NCI-H774 (cell line): Measurements from ENCODE around the gene CADM2.
"Not testable (repeated sequence)": the region's sequence is repeated elsewhere in the genome, so short reads cannot be mapped to it uniquely, and the experiment has no call there.

Experiments
- DNase-seq: peaks from one replicate; lab custom pipeline; 2025; lab: John Stamatoyannopoulos, UW

The CADM2 gene

GRCh38 chr3:85950435-85950834 lies 991.6 kb downstream of the CADM2 start:
- no peak for DNase-seq

DNA sequence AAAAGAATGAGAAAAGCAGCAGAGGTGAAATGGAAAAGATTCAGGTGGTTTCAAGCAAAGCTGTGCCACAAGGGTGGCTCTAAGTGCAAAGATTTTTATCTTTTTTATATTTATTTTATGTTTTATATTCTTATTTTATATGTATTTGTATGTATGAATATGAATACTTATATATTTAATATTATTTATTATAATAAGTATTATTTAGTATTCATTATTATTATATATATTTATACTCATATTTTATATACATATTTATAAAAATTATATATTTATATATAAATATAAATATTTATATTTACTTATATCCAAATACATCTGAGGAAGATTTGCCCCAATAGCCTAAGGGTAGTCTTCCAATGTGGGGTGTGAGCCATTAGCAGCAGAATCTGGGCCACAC lies 1002.0 kb downstream of the CADM2 start:
- DNase-seq = no peak

- DNase-seq = no peak
These were observed 1019.0 kb downstream of the CADM2 start for GRCh38 chr3:85977615-85978338.

DNA sequence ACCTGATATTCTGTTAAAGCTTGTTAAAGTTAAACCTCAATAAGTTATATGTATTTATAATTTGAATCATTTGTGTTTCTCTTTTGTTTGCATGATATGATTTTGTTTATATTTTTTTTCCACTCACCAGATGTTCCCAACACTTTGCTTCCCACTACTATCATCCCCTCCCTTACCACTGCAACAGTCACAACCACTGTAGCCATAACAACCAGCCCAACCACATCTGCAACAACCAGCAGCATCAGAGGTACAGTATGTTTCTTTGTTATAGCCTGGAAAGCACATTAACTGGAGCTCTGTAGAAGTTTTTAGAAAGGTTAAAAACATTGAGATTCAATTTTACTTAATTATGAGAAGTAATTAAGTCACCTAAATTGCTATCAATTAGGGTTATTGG lies 1020.2 kb downstream of the CADM2 start:
- no peak for DNase-seq

GRCh38 chr3:85989581-85989980 lies 1030.8 kb downstream of the CADM2 start:
- not testable (repeated sequence) for DNase-seq

- DNase-seq = no peak
These were observed 1070.8 kb downstream of the CADM2 start for GRCh38 chr3:86029590-86029989.

- no peak for DNase-seq
These were observed 1079.1 kb downstream of the CADM2 start for GRCh38 chr3:86037916-86038315.

GRCh38 chr3:86046436-86047136 lies 1087.8 kb downstream of the CADM2 start:
- DNase-seq = no peak

GRCh38 chr3:86047161-86047560 lies 1088.4 kb downstream of the CADM2 start:
- DNase-seq = no peak

- DNase-seq = no peak
These were observed 1092.3 kb downstream of the CADM2 start for GRCh38 chr3:86051058-86051457.

- DNase-seq = no peak
These were observed 1097.2 kb downstream of the CADM2 start for GRCh38 chr3:86056032-86056431.

DNA sequence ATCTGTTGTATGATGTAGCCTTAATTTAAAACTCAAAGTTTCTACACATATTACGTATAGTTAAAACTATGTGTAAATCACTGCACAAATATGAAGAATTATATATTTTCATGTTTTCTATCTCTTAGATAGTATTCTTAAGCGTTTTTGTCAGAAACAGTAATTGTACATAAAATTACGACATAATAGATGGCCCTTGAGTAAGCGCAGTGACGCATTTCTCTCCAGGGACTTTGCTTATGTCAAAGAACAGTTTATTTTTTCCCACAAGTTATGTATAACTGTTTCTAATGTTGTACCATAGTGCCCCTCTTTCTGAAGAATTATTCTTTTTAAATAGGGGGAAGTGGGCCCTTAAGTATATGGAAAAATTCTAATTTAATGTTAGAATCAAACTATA lies 1098.2 kb downstream of the CADM2 start:
- no peak for DNase-seq

GRCh38 chr3:86073799-86074198 lies 1115.0 kb downstream of the CADM2 start:
- no peak for DNase-seq

DNA sequence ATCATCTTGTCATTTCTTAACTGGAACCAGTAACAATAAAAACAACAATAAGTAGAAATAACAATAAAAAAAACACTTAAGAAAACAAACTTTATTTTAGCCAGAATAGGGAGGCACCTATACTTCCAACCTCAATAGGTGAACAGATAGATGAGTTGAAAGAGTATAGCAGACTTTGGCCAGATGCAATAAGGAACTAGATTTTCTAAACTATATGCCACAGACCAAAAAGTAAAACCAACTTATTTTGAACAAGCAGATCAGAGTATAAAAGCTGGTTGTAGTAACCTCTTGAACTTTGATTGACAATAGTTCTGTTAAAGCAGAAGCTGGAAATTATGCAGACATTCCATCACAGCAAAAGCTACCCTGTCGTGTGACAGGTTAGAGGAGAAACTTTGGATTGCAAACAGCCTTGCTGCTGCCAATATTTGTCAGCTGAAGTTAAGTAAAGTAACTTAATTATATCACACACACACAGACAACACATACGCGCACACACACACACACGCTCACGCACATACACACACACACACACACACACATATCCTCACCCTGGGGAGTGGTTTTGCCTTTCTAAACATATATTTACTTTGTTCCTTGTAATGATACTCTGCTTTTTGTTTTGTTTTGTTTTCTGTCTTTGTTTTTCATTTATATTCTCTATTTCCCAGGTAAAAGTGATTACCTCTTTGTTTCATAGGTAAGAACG lies 1128.5 kb downstream of the CADM2 start:
- no peak for DNase-seq

DNA sequence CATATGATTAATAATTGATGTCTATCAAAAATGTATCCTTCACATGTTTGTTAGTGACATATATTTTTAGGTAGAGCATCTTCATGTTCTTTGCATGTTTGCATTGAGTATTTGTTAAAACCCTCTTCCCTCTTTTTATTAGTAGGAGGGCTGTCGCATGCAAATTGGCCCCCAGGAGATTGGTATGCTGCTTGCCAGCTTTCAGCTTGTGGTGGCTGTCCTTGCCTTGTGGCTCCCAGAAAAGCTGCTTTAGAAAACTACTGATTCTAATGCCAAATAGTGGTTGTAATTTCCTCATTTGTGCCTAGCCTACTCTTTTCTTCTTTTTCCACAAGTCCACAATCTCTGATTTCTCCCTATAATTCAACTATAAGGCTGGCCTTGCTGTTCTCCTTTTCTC lies 1145.4 kb downstream of the CADM2 start:
- DNase-seq = no peak

GRCh38 chr3:86109434-86109833 lies 1150.6 kb downstream of the CADM2 start:
- no peak for DNase-seq
